NCI-H82 (cell line): ENCODE results near the gene SLC4A1AP.
A peak's percentile ranks its signal among the peaks of the same experiment; 100 is the strongest.

ENCODE experiments used
- DNase-seq: peaks from one replicate; lab custom pipeline; 2025; lab: John Stamatoyannopoulos, UW

The SLC4A1AP gene

DNA sequence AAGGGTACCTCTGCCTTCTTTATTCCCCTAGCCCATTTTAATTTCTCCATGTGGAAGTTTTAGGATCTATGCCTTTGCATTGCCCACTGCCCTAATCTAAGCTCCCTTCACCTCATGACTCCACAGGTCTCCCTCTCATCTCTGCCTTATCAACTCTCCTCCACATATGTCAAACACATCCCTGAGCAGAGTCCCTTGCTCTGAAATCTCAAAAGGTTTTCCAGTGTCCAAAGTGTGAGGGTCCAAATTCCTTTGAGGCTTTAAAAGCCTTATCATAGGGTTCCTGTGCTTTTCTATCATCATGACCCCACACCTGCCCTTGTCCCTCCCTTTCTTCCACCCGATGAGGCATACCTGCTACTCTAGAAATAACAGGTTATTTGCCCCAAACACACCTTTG, 38.6 kb downstream of the SLC4A1AP start:
- DNase-seq = no peak

DNA sequence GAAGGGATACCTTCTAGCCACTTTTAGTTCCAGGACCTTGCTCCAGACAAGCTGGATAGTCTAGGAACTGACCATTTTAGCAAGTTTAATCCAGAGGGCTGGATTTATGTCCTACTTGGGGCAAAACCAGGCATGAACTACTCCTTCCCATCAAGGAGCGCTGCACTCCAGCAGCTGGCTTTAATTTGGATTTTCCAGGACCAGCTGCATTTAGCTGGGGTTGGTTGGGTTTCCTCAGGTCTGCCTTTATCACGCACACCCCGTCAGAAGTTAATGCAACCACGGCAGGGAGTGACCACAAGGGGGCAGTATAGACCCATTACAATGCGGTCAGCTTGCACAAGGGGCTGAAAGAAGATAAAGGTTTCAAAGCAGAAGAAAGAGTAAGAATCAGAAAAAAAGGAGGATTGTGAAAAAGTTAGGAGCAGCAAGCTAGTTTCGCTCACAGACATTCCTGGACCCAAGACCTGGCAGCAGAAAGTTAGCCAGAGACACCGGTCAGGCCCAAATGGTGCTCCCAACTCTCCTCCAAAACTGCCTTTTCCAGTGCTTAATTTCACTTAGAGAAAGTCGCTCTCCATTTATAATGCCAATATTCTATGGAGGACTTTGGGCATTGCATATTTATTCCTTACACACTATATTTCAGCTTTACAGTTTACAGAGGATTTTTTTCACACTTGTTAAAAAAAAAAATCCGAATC, 40.1 kb downstream of the SLC4A1AP start:
- peak; percentile 88 for DNase-seq

DNA sequence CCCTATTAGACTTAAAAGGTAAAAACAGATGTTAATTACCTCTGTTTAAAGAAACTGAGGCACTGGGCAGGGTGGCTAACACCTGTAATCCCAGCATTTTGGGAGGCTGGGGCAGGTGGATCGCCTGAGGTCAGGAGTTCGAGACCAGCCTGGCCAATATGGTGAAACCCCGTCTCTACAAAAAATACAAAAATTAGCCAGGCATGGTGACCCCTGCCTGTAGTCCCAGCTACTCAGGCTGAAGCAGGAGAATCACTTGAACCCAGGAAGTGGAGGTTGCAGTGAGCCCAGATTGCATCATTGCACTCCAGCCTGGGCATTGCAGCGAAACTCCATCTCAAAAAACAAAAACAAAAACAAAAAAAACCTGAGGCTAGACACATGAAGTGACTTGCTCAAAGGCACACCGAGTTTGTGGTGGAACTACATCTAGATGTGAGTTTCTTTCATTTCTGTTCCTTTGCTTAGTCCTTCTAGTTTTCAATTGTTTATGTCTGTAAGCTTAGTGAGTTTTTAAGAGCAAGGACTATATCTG, 40.7 kb downstream of the SLC4A1AP start:
- DNase-seq = no peak

DNA sequence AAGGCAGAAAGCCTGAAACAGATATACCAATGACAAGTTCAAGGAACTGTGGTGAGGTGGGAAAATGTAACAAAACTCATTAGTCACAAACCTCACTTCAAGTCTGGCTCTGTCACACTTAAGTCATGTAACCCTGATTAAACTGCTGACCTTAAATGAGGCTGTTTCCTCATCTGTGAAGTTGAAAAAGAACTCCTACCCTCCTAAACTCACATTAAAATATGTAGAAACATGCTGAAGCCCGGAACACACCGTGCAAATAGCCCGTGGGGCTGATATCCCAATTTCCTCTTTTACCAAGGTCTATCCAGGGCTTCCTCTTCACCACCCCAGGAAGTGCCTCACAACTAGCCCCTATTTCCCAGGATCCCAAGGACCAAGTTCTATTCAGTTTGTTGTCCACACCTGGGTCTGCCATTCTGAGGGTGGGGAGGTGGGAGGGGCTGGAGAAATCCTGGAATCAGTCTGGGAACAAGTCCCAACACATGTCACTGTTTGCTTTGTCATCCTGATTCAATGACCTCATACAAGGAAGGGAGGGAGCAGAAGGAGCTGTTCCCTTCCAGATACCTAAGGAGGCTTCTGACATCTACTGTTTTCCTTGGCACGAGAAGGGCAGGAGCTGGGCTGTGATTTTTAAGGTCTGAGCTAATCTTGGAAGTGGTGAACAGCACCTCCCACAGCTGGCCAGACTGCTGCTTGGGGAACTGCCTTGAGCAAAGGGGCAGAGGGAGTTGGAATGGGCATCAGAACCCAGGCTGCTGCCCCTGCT, 42.3 kb downstream of the SLC4A1AP start:
- DNase-seq = no peak

DNA sequence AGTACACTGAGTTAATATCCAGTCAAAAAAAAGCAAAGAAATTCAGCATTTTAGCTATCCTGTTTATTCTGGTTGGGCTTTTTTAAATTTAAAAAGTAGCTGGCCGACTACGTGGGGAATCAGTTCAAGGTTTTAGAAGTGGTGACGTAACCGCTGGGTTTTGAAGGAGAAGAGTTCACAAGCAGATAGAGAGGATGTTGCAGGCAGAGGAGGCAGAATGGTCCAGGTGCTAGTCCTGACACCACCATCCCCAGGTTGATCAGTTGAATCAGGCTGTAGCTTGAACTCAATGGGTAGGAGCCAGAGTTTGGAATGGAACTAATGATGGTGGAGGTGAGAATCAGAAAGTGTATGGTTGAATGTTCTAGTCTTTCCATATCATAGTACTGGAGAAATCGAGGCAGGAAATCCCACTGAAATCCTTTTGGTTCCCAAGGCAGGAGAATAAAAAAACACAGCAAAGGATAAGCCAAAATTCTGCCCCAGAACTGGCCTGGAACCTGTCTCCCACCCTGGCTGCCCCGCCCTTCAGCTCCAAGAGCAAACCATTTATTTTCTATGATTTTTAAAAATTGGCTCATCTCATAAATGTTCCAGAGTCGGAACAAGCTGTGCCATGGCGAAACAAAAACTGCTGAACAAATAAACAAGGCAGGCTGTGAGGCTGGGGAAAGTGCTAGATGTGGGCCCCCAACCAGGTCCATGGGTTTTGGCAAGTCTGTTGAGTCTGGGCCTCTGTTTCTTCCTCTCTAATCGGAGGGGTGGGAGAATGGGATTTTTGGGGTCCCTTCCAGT, 44.0 kb downstream of the SLC4A1AP start:
- no peak for DNase-seq

DNA sequence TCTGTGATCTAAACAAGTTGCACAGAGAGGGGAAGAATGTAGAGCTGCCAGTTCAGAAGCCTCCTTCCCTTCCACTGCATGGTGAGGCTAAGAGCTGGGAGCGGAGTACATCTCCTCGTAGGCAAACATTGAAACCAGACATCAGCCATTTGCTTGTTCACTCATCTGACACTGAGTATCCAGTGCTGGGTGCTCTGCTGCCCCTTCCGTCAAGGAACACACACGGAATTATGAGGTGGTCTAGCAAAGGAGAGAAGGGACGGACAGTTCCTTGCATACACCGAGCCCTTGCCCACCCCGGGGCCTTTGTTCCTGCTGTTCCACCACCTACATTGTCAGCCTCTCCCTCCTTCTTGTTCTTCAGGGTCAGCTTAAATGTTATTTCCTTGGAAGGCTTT, 44.6 kb downstream of the SLC4A1AP start:
- DNase-seq = no peak

DNA sequence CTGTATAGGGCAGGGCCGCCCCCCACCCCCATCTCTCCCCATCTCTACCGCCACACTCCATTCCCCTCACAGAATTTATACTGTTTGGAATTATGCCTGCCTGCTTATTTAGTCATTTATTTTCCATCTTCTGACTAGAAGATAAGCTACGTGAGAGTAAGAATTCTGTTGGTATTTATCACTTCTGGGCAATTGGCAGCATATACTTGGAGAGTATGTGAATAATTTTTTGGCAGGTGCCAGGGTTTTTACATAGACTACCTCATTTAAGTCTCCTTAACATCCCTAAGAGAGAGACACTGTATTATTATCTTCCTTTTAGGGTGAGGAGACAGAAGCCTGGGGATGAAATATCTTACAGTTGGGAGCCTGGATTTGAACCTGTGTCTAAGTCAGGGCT, 45.0 kb downstream of the SLC4A1AP start:
- no peak for DNase-seq

DNA sequence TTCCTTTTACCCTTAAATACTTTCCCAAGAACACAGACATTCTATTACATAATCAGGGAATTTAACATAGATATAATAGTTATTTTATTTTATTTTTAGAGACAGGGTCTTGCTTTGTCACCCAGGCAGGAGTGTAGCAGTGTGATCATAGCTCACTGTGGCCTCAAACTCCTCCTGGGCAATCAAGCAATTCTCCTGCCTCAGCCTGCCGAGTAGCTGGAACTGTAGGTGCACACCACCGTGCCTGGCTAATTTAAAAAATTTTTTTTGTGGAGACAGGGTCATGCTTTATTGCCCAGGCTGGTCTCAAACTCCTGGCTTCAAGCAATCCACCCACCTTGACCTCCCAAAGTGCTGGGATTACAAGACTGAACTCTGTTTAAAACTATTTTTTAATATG, 45.6 kb downstream of the SLC4A1AP start:
- DNase-seq = no peak

DNA sequence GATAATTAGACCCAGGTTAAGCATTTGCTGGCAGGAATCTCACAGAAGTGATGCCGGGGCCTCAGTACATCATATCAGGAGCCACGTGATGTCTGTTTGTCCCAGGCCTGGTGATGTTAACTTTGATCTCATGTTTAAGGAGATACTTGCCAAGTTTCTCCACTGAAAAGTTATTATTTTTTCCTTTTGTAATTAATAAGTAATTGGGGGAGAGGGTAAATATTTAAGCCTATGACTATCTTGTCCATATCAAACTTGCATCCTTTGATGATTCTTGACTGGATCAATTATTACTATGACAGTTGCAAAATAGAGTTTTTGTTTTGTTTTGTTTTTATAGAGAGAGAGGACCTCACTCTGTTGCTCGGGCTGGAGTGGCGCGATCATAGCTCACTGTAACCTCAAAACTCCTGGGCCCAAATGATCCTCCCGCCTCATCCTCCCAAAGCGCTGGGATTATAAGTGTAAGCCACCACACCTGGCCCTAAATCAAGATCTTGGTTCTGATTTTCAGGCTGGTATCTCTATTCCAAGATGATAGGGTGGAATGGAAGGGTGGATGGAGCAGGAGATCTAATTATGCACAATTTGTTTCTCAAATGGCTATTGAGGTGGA, 46.4 kb downstream of the SLC4A1AP start:
- no peak for DNase-seq

DNA sequence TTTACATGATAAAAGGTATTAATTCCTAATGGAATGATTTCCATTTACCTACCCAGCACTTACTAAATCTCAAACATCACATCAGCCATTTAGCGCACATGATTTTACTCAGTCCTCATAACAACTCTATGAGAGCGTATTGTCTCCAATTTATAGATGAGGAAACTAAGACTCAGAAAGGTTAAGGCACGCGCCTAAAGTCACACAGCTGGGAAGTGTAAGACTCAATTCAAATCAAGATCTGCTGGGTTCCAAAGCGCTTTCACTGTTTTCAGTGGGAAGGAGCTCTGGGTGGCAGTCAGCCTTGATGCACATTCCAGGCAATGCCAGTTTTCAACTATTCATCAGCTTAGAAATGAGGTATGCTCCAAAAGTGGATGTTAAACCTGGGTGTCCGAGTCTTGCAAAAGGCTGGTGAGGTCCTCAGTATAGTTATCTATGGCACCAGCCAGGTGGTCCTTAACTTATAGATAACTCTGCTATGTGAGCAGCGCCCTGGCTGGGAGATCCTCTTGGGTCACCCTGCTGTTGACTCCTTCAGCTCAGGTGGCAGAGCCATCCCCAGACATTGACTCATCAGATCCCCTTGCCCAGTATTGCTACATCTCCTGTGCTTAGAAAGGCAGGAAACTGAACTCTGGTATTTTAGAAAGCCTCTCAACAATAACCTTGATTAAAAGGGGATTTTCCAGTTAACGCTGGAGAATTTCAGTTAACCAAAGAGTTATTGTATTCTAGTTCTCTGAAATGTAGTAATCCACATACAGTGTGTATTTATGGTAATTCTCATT, 47.1 kb downstream of the SLC4A1AP start:
- DNase-seq = no peak

DNA sequence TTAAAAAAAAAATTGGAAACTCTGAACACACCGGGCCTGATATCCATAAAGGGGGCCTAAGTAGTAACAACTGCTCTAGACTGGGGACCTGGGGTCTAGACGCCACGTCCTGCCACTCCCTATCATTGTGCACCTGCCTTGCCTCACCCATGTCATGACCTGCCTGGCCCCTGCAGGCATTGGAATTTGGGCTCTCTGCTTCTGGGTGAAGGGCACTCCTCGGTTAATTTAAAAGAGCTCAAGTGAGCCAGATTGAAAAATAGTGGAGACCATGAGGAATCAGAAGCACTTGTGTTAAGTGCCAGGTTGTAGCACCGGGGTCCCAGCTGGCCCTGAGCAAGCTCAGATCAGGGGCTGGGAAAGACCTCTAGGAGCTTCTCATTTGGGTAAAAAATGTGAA, 48.1 kb downstream of the SLC4A1AP start:
- DNase-seq = no peak

DNA sequence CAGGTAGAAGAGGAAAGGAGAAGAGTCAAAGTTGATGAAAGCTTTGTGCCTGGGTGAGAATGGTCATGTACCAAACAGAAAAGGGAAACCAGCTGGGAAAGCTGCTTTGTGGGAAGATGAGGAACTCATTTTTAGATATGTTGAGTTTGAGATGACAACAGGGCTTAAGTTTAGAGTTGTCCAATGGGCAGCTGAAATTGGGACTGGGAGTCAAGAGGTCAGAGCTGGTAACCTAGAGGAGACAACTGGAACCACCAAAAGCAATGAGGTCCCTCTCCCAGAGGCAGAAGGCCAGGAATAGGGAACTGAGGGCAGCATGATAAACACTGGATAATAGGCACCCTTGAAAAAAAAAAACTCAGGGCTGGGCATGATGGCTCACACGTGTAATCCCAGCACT, 48.8 kb downstream of the SLC4A1AP start:
- no peak for DNase-seq

DNA sequence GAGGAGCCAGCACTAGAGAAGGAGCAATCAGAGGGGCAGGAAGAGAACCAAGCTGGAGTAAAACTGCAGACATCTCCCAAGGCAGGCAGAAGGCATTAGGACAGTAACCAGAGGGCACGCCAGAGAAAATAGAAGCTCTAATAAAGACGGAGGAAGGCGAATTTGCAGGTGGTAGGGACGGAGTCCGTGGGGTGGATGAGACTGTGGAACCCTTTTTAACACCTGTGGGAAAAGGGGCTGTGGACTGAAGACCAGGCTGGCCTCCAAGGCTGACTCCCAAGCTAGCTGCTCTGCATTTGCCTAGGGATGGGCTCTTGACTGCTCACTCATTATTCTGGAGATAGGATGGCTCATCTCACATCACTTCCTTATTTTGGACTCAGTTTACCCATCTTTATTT, 49.5 kb downstream of the SLC4A1AP start:
- no peak for DNase-seq

DNA sequence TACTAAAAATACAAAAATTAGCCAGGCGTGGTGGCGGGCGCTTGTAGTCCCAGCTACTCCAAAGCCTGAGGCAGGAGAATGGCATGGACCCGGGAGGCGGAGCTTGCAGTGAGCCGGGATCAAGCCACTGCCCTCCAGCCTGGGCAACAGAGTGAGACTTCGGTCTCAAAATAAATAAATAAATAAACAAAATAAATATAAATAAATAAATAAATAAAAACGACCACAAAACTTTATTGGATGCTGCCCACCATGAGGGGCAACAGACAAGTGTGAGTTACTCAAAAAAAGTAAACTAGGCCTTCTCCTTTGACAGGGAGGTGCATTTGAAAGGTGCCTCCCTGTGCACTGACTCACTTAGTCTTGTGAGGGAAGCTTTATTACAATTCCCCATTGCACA, 50.4 kb downstream of the SLC4A1AP start:
- no peak for DNase-seq

DNA sequence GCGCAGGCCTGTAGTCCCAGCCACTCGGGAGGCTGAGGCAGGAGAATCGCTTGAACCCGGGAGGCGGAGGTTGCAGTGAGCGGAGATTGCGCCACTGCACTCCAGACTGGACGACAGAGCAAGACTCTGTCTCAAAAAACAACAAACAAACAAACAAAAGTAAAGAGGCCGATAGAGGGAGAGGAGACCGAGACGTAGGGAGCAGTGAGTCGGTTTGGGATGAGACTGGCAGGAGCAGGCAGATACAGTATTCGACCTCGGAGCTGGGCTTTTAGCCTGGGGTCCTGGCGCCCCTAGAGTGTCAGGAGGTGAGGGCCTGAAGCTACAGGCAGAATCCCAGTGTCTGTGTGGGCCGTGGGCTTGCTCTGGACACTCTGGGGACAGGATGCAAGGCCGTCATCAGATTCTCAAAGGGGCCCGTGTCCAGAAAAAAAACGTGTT, 51.2 kb downstream of the SLC4A1AP start:
- DNase-seq = no peak

DNA sequence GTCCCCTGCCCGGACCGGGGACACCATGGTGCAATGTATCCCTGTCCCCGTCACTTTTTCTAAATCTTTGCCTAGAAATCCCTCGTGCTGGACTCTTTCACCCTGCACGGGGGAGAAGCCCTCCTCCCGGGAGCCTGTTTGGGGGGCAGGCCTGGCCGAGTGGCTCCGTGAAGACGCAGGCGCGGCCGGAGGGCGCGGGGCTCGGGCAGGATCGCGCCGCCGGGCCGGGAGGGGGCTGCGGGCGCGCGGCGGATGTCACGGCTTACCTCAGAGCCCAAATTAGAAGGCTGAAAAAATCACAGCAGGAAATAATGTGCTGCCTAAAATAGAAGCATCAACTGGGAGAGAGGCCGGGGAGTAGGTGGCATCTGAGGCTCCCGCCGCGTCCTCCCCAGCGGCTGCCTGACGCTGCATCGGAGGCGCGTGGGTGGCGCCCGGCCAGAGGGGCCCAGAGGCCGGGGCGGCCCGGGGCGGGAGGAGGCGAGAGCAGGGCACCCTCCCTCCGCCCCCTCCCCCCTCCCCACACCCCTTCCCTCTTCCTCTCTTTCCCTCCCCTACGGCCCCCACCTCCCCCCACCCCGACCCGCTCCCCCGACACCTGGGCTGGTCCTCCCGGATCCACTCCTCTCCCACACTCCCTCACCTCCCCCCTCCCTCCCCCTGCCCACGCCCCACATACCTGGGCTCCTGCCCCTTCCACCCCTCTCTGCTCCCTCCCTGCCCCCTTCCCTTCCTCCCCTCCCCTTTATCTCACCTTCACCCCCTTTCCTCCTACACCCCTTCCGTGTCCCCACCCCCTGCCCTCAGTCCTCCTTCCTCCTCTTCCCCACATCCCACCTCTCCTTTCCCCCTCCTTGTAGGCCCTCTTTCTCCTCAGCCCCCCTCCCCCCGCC, 51.9 kb downstream of the SLC4A1AP start:
- no peak for DNase-seq

DNA sequence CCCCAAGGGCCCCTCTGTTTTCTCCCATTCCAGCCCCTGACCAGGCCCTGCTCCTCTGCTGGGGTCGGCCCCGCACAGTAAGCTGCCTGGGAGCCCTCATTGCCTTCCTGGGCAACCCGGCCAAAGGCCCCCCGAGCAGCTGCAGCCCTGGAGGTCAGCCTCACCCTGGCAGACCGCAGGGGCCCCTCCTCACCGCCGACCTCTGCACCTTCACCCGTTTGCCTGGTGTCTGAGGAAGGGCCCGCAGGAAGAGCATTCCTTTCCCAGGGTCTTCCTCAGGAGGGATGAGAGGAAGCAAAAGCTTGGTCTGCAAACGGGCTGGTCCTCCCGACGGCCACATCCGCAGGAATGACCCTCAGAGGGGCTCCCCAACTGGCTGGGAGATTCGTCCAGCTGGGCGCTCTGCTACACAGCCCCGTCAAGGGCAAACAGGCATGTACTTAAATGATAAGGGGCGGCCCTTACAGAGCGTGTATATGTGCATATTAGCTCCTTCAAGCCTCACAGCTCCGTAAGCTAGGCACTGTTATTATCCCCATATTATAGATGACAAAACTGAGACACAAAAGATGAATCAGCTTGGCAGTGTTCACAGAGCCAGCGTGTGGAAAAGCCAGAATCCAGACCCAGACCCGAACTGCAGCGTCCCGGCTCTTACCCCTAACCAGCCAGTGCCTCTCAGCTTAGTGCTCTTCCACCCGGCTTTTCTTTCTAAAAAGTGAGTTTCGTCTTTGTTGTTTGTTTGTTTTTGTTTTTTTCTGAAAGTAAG, 52.8 kb downstream of the SLC4A1AP start:
- no peak for DNase-seq

DNA sequence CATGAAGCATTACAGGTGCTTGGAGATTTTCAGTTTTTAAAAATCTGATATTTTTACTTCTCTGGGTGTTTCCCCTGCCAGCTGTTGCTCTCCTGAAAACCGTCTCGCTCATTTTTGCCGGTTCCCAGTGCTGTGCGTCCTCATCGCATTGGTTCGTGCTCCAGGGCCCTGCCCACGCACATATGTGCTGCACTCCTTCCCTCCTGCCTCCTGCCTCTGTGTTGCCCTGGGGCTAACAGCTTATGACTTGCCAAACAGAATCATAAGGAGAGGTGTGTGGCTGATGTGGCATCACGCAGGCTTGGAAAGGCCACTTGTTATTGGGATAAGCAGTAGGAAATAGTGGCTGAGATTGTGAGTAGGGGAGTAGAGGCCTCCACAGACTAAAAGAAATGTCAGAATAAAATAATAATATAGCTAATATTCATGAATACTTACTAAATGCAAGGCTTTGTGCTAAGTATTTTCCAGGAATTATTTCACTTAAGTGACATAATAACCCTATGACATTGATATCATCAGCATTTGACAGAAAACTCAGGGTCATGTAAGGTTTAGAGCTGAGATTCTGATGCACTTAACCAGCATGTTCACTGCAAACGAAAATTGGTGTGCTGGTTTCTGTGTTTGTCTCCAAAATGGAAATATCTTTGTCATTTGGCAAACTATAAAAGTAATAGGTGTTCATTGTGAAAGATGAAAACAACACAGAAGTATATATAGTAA, 53.5 kb downstream of the SLC4A1AP start:
- DNase-seq = no peak
